Thyroid gland (tissue), 4 donors: ENCODE data around the gene JAG1.
"Not testable (repeated sequence)": the region's sequence is repeated elsewhere in the genome, so short reads cannot be mapped to it uniquely, and the experiment has no call there.

Experiments
- POLR2A ChIP-seq, 2 donors: fragments of 450-650 bp; IDR thresholded peaks; one replicate each; pipeline ENCODE4 v1.6.1; 2017; ENCODE audit warnings: antibody characterized with exemption in 2 of 2, mild to moderate bottlenecking in 2 of 2, moderate library complexity in 1 of 2
- TF ChIP-seq, protein P1 (sequence below), 6 experiments: fragments of 200-600 bp in 3 of 6; fragments of 450-650 bp in 3 of 6; sonication (generic) in 3 of 6; IDR thresholded peaks; one replicate each; pipeline ENCODE4 v1.5.1; 2016 to 2019; ENCODE audit warnings: antibody characterized with exemption in 6 of 6, mild to moderate bottlenecking in 2 of 6, inconsistent platforms in 1 of 6, moderate library complexity in 1 of 6

DNA sequence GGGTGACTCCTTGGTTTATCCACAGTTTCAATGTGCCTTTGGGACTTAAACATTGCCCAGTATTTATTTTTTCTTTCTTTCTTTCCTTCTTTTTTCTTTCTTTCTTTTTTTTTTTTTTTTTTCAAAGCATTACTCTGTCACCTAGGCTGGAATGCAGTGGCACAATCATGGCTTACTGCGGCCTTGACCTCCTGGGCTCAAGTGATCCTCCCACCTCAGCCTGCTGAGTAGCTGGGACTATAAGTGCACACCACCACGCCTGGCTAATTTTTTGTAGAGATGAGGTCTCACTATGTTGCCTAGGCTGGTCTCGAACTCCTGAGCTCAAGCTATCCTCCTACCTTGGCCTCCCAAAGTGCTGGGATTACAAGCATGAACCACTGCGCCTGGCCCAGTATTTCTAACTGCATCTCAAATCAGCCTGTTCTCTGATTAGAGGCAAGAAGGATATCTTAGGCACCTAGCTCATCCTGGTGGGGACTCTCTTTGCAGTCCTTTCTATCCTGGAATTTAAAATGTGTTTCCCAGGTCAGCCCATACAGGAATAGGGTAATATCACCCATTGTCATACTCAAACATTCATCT, 56.2 kb downstream of the JAG1 start:
- TF ChIP-seq, protein P1, sequence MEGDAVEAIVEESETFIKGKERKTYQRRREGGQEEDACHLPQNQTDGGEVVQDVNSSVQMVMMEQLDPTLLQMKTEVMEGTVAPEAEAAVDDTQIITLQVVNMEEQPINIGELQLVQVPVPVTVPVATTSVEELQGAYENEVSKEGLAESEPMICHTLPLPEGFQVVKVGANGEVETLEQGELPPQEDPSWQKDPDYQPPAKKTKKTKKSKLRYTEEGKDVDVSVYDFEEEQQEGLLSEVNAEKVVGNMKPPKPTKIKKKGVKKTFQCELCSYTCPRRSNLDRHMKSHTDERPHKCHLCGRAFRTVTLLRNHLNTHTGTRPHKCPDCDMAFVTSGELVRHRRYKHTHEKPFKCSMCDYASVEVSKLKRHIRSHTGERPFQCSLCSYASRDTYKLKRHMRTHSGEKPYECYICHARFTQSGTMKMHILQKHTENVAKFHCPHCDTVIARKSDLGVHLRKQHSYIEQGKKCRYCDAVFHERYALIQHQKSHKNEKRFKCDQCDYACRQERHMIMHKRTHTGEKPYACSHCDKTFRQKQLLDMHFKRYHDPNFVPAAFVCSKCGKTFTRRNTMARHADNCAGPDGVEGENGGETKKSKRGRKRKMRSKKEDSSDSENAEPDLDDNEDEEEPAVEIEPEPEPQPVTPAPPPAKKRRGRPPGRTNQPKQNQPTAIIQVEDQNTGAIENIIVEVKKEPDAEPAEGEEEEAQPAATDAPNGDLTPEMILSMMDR (IDR thresholded peaks at IDR 0.05) = not testable (repeated sequence)
- not testable (repeated sequence) for TF ChIP-seq POLR2A (IDR thresholded peaks at IDR 0.05)
